Activated naive CD8-positive, alpha-beta T cell treated with anti-CD3 and anti-CD28 coated beads, Interleukin-2, amount 50 U/mL, for 24 hours (primary cell): ENCODE data around the gene KCNQ1.

Experiments used
- ATAC-seq: fragments of 150-1000 bp; cut with Tn5 transposase; one replicate; pipeline ENCODE4 v1.10.0; 2021
- DNase-seq: peaks from one replicate; pipeline ENCODE4 v3.0.0; 2021
- H3K27ac Mint-ChIP-seq: one replicate; pipeline ENCODE4 v1.8.0; 2021; ENCODE audit warnings: mild to moderate bottlenecking, mixed read lengths
- H3K27me3 Mint-ChIP-seq: one replicate; pipeline ENCODE4 v1.8.0; 2021; ENCODE audit warnings: mixed read lengths
- H3K36me3 Mint-ChIP-seq: one replicate; pipeline ENCODE4 v1.8.0; 2021; ENCODE audit warnings: low read depth, mixed read lengths
- H3K4me1 Mint-ChIP-seq: one replicate; pipeline ENCODE4 v1.8.0; 2021; ENCODE audit warnings: mixed read lengths
- H3K4me3 Mint-ChIP-seq: one replicate; pipeline ENCODE4 v1.8.0; 2021; ENCODE audit warnings: mild to moderate bottlenecking, moderate library complexity, mixed read lengths
- H3K9me3 Mint-ChIP-seq: one replicate; pipeline ENCODE4 v1.8.0; 2021; ENCODE audit warnings: mixed read lengths

The KCNQ1 gene

DNA sequence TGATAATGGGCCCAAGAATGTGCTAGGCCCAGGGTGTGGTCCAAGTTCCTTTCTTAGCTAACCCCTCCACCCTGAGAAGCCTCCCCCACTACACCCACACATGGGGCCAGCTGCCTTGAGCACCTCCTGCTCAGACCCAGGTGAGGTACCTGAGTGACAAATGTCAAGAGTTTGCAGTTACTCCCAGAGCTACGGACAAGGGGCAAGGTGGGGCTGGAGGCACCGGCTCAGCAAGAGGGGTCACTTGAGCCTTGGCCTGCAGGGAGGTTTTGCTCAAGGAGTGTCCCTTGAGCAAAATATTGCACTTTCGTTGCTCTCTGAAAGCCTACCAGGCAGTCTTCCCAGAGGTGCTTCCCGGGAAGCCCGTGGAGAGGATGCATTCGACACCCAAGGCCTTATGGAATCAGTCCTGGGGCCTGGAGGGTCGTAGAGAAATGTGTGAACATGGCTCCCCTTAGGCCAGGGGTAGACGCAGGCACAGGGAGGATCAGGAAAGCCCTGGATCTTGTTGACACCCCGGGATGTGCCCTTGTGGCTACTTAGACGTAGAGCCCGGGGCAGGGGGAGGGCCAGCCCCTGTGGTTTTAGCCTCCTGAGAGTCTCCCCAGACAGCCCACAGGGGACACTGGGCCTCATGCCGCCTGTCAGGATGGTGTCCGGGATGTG, 114.2 kb downstream of the KCNQ1 start:
- H3K27ac Mint-ChIP-seq, result no peak overlapping the region
- H3K4me3 Mint-ChIP-seq, result no peak overlapping the region
- no peaks in the 10 kb centered on the region for H3K9me3 Mint-ChIP-seq
- no peaks in the 10 kb centered on the region for H3K36me3 Mint-ChIP-seq
- H3K4me1 Mint-ChIP-seq, result peaks cover 2% of the 10 kb centered on the region
- ATAC-seq, result no peak
- no peak for DNase-seq
- no peaks in the 10 kb centered on the region for H3K27me3 Mint-ChIP-seq

GRCh38 chr11:2559527-2560311, 114.9 kb downstream of the KCNQ1 start:
- DNase-seq, result no peak
- Mint-ChIP-seq H3K4me3 (no peak overlapping the region), H3K9me3 (no peaks in the 10 kb centered on the region), H3K27ac (no peak overlapping the region), H3K36me3 (no peaks in the 10 kb centered on the region), H3K27me3 (no peaks in the 10 kb centered on the region), H3K4me1 (peaks cover 2% of the 10 kb centered on the region)
- no peak for ATAC-seq

DNA sequence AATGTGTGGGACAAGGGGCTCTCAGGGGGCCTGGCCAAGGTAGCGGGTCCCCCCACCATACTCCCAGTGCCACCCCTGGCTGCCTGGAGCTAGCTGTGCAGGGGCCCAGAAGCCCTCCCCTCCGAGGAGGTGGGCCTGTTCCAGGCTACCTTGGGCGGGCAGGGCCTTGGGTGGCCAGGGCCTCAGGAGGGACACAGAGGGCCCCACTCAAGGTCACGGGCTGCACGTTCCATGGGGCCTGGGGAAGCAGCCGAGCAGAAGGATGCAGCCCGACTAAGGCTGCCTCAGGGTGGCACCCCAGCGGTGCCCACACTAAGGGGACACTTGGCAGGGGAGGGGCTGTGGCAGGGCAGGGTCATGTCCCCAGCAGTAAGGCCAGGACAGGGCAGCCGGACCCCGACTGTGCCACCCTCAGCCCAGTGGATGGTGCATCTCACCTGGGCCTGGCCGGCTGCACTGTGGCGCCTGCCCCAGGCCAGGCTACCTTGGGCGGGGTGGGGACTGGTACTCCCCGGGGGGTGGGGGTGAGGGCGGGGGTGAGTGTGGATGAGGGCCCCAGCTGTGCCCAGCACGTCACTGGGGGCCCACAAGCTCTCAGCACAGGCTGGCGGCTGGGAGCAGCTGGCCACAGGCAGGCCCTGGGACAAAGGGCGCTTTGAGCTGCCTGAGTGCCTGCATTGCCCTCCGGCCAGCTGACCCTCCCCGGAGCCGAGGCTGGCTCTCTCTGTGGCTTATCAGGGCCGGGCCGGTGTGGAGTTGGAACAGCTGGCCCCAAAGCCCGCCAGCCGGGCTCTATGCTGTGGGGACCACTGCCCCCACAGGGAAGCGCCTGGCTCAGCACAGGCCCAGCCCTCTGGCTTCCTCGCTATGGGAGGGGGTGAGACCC, 117.1 kb downstream of the KCNQ1 start:
- Mint-ChIP-seq H3K4me3 (no peak overlapping the region), H3K27ac (no peak overlapping the region), H3K9me3 (no peaks in the 10 kb centered on the region), H3K4me1 (peaks cover 2% of the 10 kb centered on the region), H3K36me3 (no peaks in the 10 kb centered on the region), H3K27me3 (no peaks in the 10 kb centered on the region)
- ATAC-seq (no peak), DNase-seq (no peak)

- H3K4me1 Mint-ChIP-seq, result peaks cover 2% of the 10 kb centered on the region
- DNase-seq, result no peak
Measured at GRCh38 chr11:2562890-2563212, 118.0 kb downstream of the KCNQ1 start.

DNA sequence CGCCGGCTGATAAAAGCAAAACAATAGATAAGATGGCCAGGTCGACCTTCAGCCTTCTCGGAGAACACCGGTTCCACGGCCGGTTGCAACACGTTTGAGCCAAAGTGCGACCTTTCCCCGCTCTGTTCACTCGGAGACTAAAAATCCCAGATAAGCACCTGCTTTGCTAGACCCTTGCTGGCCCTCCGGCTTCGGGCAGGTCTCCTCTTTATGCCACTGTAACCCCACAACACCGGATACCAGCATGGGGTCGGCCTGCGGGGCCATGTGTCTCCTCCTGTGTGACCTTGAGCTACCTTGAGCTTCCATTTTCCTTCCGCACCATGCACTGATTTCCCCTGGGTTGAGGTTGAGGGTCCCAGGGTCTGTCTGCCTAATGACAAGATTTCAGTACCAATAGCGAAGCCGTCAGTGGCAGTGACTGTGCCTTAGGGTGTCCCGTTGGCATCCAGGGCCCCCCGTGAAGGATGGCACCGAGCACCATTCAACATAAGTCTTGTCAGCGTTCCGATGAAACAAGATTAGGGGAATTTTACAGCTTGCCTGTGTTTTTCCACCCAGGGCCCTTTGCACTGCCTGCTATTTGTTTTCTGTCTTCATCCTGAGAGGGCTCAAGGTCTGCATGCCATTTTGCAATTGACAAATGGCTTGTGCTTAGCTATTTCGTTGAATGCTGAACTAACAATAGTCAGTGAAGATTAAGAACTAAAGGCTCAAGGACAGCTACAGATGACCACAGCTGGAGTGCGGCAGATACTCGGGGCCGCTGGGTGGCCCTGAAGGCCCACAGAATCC, 118.6 kb downstream of the KCNQ1 start:
- H3K9me3 Mint-ChIP-seq, result no peaks in the 10 kb centered on the region
- no peak for DNase-seq
- no peaks in the 10 kb centered on the region for H3K36me3 Mint-ChIP-seq
- no peak for ATAC-seq
- H3K4me3 Mint-ChIP-seq, result no peak overlapping the region
- no peak overlapping the region for H3K27ac Mint-ChIP-seq
- no peaks in the 10 kb centered on the region for H3K27me3 Mint-ChIP-seq
- peaks cover 2% of the 10 kb centered on the region for H3K4me1 Mint-ChIP-seq

More at GRCh38 chr11:2562890-2563212, 118.0 kb downstream of the KCNQ1 start:
- Mint-ChIP-seq H3K36me3 (no peaks in the 10 kb centered on the region), H3K9me3 (no peaks in the 10 kb centered on the region), H3K27ac (no peak overlapping the region), H3K4me3 (no peak overlapping the region), H3K27me3 (no peaks in the 10 kb centered on the region)
- no peak for ATAC-seq

DNA sequence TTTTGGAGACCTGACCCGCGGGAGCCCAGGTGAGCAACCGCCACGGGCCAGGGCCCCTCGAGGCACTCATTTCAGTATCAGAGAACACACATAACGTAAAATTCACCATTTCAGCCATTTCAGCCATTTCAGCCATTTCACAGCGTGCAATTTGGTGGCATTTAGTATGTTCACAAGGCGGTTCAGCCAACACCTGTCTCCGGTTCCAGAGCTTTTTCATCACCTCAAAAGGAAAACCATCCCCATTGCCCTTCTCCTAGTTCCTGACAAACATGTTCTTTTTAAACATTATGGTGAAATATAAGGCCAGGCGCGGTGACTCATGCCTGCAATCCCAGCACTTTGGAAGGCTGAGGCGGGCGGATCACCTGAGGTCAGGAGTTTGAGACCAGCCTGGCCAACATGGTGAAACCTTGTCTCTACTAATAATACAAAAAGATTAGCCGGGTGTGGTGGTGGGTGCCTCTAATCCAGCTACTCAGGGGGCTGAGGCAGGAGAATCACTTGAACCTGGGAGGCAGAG, 119.3 kb downstream of the KCNQ1 start:
- no peaks in the 10 kb centered on the region for H3K9me3 Mint-ChIP-seq
- no peak for DNase-seq
- ATAC-seq, result no peak
- no peak overlapping the region for H3K4me3 Mint-ChIP-seq
- H3K36me3 Mint-ChIP-seq, result no peaks in the 10 kb centered on the region
- H3K4me1 Mint-ChIP-seq, result peaks cover 2% of the 10 kb centered on the region
- no peaks in the 10 kb centered on the region for H3K27me3 Mint-ChIP-seq
- H3K27ac Mint-ChIP-seq, result no peak overlapping the region

DNA sequence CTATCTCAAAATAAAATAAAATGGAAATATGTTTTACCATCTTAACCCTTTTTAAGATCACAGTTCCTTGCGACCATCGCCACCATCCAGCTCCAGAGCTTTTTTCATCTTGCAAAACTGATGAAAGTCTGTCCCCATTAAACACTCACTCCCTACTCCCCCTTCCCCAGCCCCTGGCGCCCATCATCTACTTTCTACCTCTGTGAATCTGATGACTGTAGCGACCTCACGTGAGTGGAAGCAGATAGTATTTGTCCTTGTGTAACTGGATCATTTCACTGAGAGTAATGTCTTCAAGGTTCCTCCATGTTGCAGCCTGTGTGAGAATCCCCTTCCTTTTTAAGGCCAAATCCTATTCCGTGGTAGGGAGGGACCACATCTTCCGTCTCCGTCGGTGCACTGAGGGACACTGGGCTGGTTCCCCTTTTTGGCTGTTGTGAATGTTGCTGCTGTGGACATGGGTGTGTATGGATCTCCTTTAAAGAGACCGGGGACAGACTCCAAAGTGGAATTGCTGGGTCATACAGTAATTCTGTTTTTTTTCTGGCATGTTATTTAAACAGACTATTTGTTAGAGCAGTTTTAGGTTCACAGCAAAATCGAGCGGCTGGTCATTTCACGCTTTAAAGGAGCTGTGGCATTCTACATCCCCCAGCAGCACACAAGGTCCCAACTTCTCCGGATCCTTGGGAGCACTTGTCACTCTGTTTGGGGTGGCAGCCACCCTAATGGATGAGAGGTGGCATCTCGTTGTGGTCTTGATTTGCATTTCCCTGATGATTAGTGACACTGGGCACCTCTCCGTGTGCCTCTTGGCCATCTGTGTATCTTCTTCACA, 120.0 kb downstream of the KCNQ1 start:
- Mint-ChIP-seq H3K4me3 (no peak overlapping the region), H3K4me1 (no peaks in the 10 kb centered on the region), H3K9me3 (no peaks in the 10 kb centered on the region), H3K36me3 (no peaks in the 10 kb centered on the region), H3K27ac (no peak overlapping the region), H3K27me3 (no peaks in the 10 kb centered on the region)
- no peak for ATAC-seq
- DNase-seq, result no peak

- no peak overlapping the region for H3K4me3 Mint-ChIP-seq
- no peaks in the 10 kb centered on the region for H3K9me3 Mint-ChIP-seq
- H3K27me3 Mint-ChIP-seq, result no peaks in the 10 kb centered on the region
- H3K36me3 Mint-ChIP-seq, result no peaks in the 10 kb centered on the region
- no peaks in the 10 kb centered on the region for H3K4me1 Mint-ChIP-seq
- ATAC-seq, result no peak
- DNase-seq, result no peak
- H3K27ac Mint-ChIP-seq, result no peak overlapping the region
Measured at GRCh38 chr11:2565447-2566222, 120.8 kb downstream of the KCNQ1 start.

GRCh38 chr11:2566223-2567025, 121.6 kb downstream of the KCNQ1 start:
- Mint-ChIP-seq H3K4me3 (no peak overlapping the region), H3K27me3 (no peaks in the 10 kb centered on the region), H3K36me3 (no peaks in the 10 kb centered on the region), H3K4me1 (no peaks in the 10 kb centered on the region), H3K9me3 (no peaks in the 10 kb centered on the region), H3K27ac (no peak overlapping the region)
- ATAC-seq, result no peak
- no peak for DNase-seq

- Mint-ChIP-seq H3K27me3 (no peaks in the 10 kb centered on the region), H3K4me1 (no peaks in the 10 kb centered on the region), H3K27ac (no peak overlapping the region), H3K4me3 (no peak overlapping the region), H3K36me3 (no peaks in the 10 kb centered on the region), H3K9me3 (no peaks in the 10 kb centered on the region)
- ATAC-seq (no peak), DNase-seq (no peak)
Measured at GRCh38 chr11:2567026-2567671, 122.3 kb downstream of the KCNQ1 start.

GRCh38 chr11:2569321-2569721, 124.5 kb downstream of the KCNQ1 start:
- Mint-ChIP-seq H3K4me1 (no peaks in the 10 kb centered on the region), H3K27me3 (no peaks in the 10 kb centered on the region), H3K4me3 (no peak overlapping the region), H3K9me3 (no peaks in the 10 kb centered on the region), H3K36me3 (no peaks in the 10 kb centered on the region), H3K27ac (no peak overlapping the region)
- DNase-seq, result no peak
- ATAC-seq, result no peak

- Mint-ChIP-seq H3K27ac (no peak overlapping the region), H3K4me1 (no peaks in the 10 kb centered on the region), H3K36me3 (no peaks in the 10 kb centered on the region), H3K9me3 (no peaks in the 10 kb centered on the region), H3K4me3 (no peak overlapping the region), H3K27me3 (no peaks in the 10 kb centered on the region)
- no peak for ATAC-seq
- no peak for DNase-seq
Measured at GRCh38 chr11:2569731-2570210, 125.0 kb downstream of the KCNQ1 start.
